Activated CD8-positive, alpha-beta memory T cell treated with anti-CD3 and anti-CD28 coated beads, Interleukin-2, amount 50 U/mL, for 48 hours (primary cell): ENCODE data around the gene CLEC4M.
"Not testable (repeated sequence)": the region's sequence is repeated elsewhere in the genome, so short reads cannot be mapped to it uniquely, and the experiment has no call there.

Experiments used
- DNase-seq: peaks from one replicate; pipeline ENCODE4 v3.0.0-alpha.2; 2020

Gene CLEC4M

GRCh38 chr19:7779631-7780486, 16.8 kb downstream of the CLEC4M start:
- no peak for DNase-seq

GRCh38 chr19:7781157-7781556, 18.1 kb downstream of the CLEC4M start:
- DNase-seq: no peak

GRCh38 chr19:7783991-7784423, 21.0 kb downstream of the CLEC4M start:
- no peak for DNase-seq

GRCh38 chr19:7784856-7785255, 21.8 kb downstream of the CLEC4M start:
- no peak for DNase-seq

GRCh38 chr19:7787141-7787540, 24.1 kb downstream of the CLEC4M start:
- no peak for DNase-seq

GRCh38 chr19:7787602-7788177, 24.6 kb downstream of the CLEC4M start:
- DNase-seq: no peak

- no peak for DNase-seq
Observed at GRCh38 chr19:7788178-7788932, 25.3 kb downstream of the CLEC4M start.

GRCh38 chr19:7788933-7789323, 25.9 kb downstream of the CLEC4M start:
- DNase-seq: no peak

- DNase-seq: no peak
Observed at GRCh38 chr19:7789447-7789846, 26.4 kb downstream of the CLEC4M start.

GRCh38 chr19:7790416-7790815, 27.4 kb downstream of the CLEC4M start:
- no peak for DNase-seq

GRCh38 chr19:7792281-7792680, 29.2 kb downstream of the CLEC4M start:
- no peak for DNase-seq

- DNase-seq: not testable (repeated sequence)
Observed at GRCh38 chr19:7792701-7793100, 29.7 kb downstream of the CLEC4M start.

- DNase-seq: no peak
Observed at GRCh38 chr19:7793493-7793892, 30.4 kb downstream of the CLEC4M start.

- DNase-seq: no peak
Observed at GRCh38 chr19:7795555-7796161, 32.6 kb downstream of the CLEC4M start.

GRCh38 chr19:7799640-7800355, 36.8 kb downstream of the CLEC4M start:
- peak; percentile 79 for DNase-seq

GRCh38 chr19:7801020-7801570, 38.1 kb downstream of the CLEC4M start:
- DNase-seq: no peak

- no peak for DNase-seq
Observed at GRCh38 chr19:7806234-7806633, 43.2 kb downstream of the CLEC4M start.

- DNase-seq: no peak
Observed at GRCh38 chr19:7806876-7807275, 43.8 kb downstream of the CLEC4M start.

- no peak for DNase-seq
Observed at GRCh38 chr19:7808108-7808507, 45.1 kb downstream of the CLEC4M start.

- no peak for DNase-seq
Observed at GRCh38 chr19:7811989-7812388, 48.9 kb downstream of the CLEC4M start.

- DNase-seq: no peak
Observed at GRCh38 chr19:7815325-7815724, 52.3 kb downstream of the CLEC4M start.

- not testable (repeated sequence) for DNase-seq
Observed at GRCh38 chr19:7816040-7816439, 53.0 kb downstream of the CLEC4M start.
